HEK293 (cell line): ENCODE results near the gene TXN2.

Source experiments
- CTCF ChIA-PET: fragments of 350-600 bp; formaldehyde crosslinking; extraction: SDS; loops from one replicate; lab custom pipeline; 2021; ENCODE audit warnings: antibody characterized with exemption; lab: Yijun Ruan, JAX
- POLR2A ChIA-PET: fragments of 300-600 bp; formaldehyde crosslinking; extraction: SDS; loops from one replicate; lab custom pipeline; 2020; ENCODE audit warnings: antibody characterized with exemption, inconsistent platforms; lab: Yijun Ruan, JAX
- H3K27ac ChIP-seq: fragments of 200-500 bp; sonication (Bioruptor generic); 2 replicates; pipeline ENCODE4 v1.5.1; 2014; ENCODE audit warnings: low read depth, low read length, control low read depth, inconsistent platforms; ENCODE audit errors: extremely low read depth
- H3K36me3 ChIP-seq, 2 experiments: fragments of 200-500 bp in 1 of 2; sonication (Bioruptor generic) in 1 of 2; 1 replicate in 1 of 2; 2 replicates in 1 of 2; pipeline ENCODE4 v1.5.1; 2014 to 2017; ENCODE audit warnings: inconsistent platforms in 2 of 2, low read length in 2 of 2; ENCODE audit not compliant: control insufficient read depth in 2 of 2, insufficient read depth in 1 of 2
- H3K4me1 ChIP-seq: fragments of 200-500 bp; sonication (Bioruptor generic); 2 replicates; pipeline ENCODE4 v1.5.1; 2014; ENCODE audit warnings: mild to moderate bottlenecking, low read length, inconsistent platforms; ENCODE audit not compliant: control insufficient read depth, insufficient read depth
- H3K4me3 ChIP-seq: 2 replicates; pipeline ENCODE4 v1.5.1; 2011; ENCODE audit warnings: low read depth, mild to moderate bottlenecking, control low read depth, low read length, moderate library complexity
- H3K9me3 ChIP-seq: fragments of 200-500 bp; sonication (Bioruptor generic); 2 replicates; pipeline ENCODE4 v1.5.1; 2014; ENCODE audit warnings: low read depth, low read length, inconsistent platforms; ENCODE audit not compliant: control insufficient read depth, insufficient read depth
- BCL11B ChIP-seq: fragments of 450-650 bp; formaldehyde crosslinking; IDR thresholded peaks from 2 replicates; pipeline ENCODE4 v1.5.1; 2016; ENCODE audit warnings: low read depth, missing biosample characterization, missing genetic modification characterization
- ELK4 ChIP-seq: IDR thresholded peaks from 2 replicates; pipeline ENCODE4 v1.6.1; 2011; ENCODE audit warnings: mild to moderate bottlenecking, low read depth, low read length, borderline replicate concordance
- IKZF3 ChIP-seq: fragments of 450-650 bp; IDR thresholded peaks from 2 replicates; pipeline ENCODE4 v1.5.0; 2018; ENCODE audit warnings: missing biosample characterization, mild to moderate bottlenecking, missing genetic modification characterization, moderate library complexity
- PRDM10 ChIP-seq: fragments of 450-650 bp; formaldehyde crosslinking; IDR thresholded peaks from 2 replicates; pipeline ENCODE4 v1.5.1; 2016; ENCODE audit warnings: missing biosample characterization, missing genetic modification characterization
- YY2 ChIP-seq: fragments of 450-650 bp; formaldehyde crosslinking; IDR thresholded peaks from 2 replicates; pipeline ENCODE4 v1.5.1; 2016; ENCODE audit warnings: missing biosample characterization, missing genetic modification characterization
- ZBTB8A ChIP-seq: fragments of 450-650 bp; formaldehyde crosslinking; IDR thresholded peaks from 2 replicates; pipeline ENCODE4 v1.5.1; 2016; ENCODE audit warnings: missing biosample characterization, missing genetic modification characterization
- ZNF16 ChIP-seq: fragments of 450-650 bp; formaldehyde crosslinking; IDR thresholded peaks from 2 replicates; pipeline ENCODE4 v1.5.1; 2016; ENCODE audit warnings: low read depth, missing biosample characterization, missing genetic modification characterization
- ZNF23 ChIP-seq: fragments of 450-650 bp; formaldehyde crosslinking; IDR thresholded peaks from 2 replicates; pipeline ENCODE4 v1.5.1; 2016; ENCODE audit warnings: missing biosample characterization, missing genetic modification characterization, borderline replicate concordance
- ZNF324 ChIP-seq: fragments of 450-650 bp; formaldehyde crosslinking; IDR thresholded peaks from 2 replicates; pipeline ENCODE4 v1.5.1; 2016; ENCODE audit warnings: missing biosample characterization, missing genetic modification characterization
- ZNF335 ChIP-seq: fragments of 450-650 bp; formaldehyde crosslinking; conservative IDR thresholded peaks from 2 replicates; pipeline ENCODE4 v1.5.1; 2016; ENCODE audit warnings: missing biosample characterization, missing genetic modification characterization
- ZNF366 ChIP-seq: fragments of 450-650 bp; formaldehyde crosslinking; conservative IDR thresholded peaks from 2 replicates; pipeline ENCODE4 v1.5.1; 2016; ENCODE audit warnings: missing biosample characterization, missing genetic modification characterization
- ZNF423 ChIP-seq: fragments of 450-650 bp; formaldehyde crosslinking; IDR thresholded peaks from 2 replicates; pipeline ENCODE4 v1.5.1; 2016; ENCODE audit warnings: missing biosample characterization, missing genetic modification characterization
- ZNF621 ChIP-seq: fragments of 450-650 bp; formaldehyde crosslinking; IDR thresholded peaks from 2 replicates; pipeline ENCODE4 v1.5.1; 2017; ENCODE audit warnings: missing biosample characterization, missing genetic modification characterization
- ZNF639 ChIP-seq: fragments of 450-650 bp; formaldehyde crosslinking; IDR thresholded peaks from 2 replicates; pipeline ENCODE4 v1.5.1; 2016; ENCODE audit warnings: missing biosample characterization, missing genetic modification characterization
- ZNF692 ChIP-seq: fragments of 450-650 bp; formaldehyde crosslinking; IDR thresholded peaks from 2 replicates; pipeline ENCODE4 v1.5.1; 2016; ENCODE audit warnings: missing biosample characterization, missing genetic modification characterization
- ZNF777 ChIP-seq: fragments of 450-650 bp; formaldehyde crosslinking; IDR thresholded peaks from 2 replicates; pipeline ENCODE4 v1.5.1; 2017; ENCODE audit warnings: missing biosample characterization, missing genetic modification characterization, borderline replicate concordance
- ZSCAN18 ChIP-seq: fragments of 450-650 bp; formaldehyde crosslinking; IDR thresholded peaks from 2 replicates; pipeline ENCODE4 v1.5.1; 2016; ENCODE audit warnings: missing biosample characterization, missing genetic modification characterization

TXN2 gene

GRCh38 chr22:36480941-36481392 is 473 bp downstream of the TXN2 start (continued):
- TF ChIP-seq ZNF16 (tag by site-specific recombination), result 0 out of 2 replicates have a peak, but pooled peaks have one; percentile 7
- peak; percentile 76 for TF ChIP-seq IKZF3 (tag by site-specific recombination)
- TF ChIP-seq ZSCAN18, result 0 out of 2 replicates have a peak, but pooled peaks have one; percentile 74
- peak; percentile 85; the same call in 1 of the 2 replicates for TF ChIP-seq ZNF692
- TF ChIP-seq ZNF777 (tag by site-specific recombination), result peak; percentile 87
- TF ChIP-seq ZNF335 (tag by site-specific recombination), result 0 out of 2 replicates have a peak, but pooled peaks have one; percentile 70
- 0 out of 2 replicates have a peak, but pooled peaks have one; percentile 53 for TF ChIP-seq ZNF324 (tag by site-specific recombination)
- TF ChIP-seq YY2 (tag by site-specific recombination), result 0 out of 2 replicates have a peak, but pooled peaks have one; percentile 93
- peak; percentile 76; the same call in 1 of the 2 replicates for TF ChIP-seq ZNF366 (tag by site-specific recombination)
- peak; percentile 15; the same call in 1 of the 2 replicates for TF ChIP-seq ZNF639 (tag by site-specific recombination)
- TF ChIP-seq ZNF621 (tag by site-specific recombination), result no peak

- H3K4me3 ChIP-seq, result no peak overlapping the region
- ChIA-PET POLR2A (interaction anchor here (0.7 kb wide), 1 partner anchor 364 kb away, joined by 4 read pairs; no protein-coding TSS in a partner anchor), CTCF (interaction anchor here (1.2 to 2.0 kb wide), 2 partner anchors 8 to 193 kb away, joined by 3 to 16 read pairs; no protein-coding TSS in a partner anchor)
- TF ChIP-seq ELK4 (no peak), ZNF23 (tag by site-specific recombination) (no peak), PRDM10 (tag by site-specific recombination) (0 out of 2 replicates have a peak, but pooled peaks have one; percentile 64), ZNF335 (tag by site-specific recombination) (no peak), ZBTB8A (no peak), BCL11B (no peak), ZNF423 (tag by site-specific recombination) (no peak)
- H3K27ac ChIP-seq, result no peak overlapping the region
- no peaks in the 10 kb centered on the region; the same call in 1 of the 2 replicates for H3K4me1 ChIP-seq
- H3K36me3 ChIP-seq, result peaks cover 35 to 63% of the 10 kb centered on the region in 2 experiments
- H3K9me3 ChIP-seq, result no peaks in the 10 kb centered on the region
Measured at GRCh38 chr22:36478966-36479365, 2.5 kb downstream of the TXN2 start.
